Testis (tissue), 2 donors: ENCODE measurements around the gene RPS2.

ENCODE experiments used
- POLR2A ChIP-seq: fragments of 450-650 bp; IDR thresholded peaks from one replicate; pipeline ENCODE4 v1.6.1; 2017; ENCODE audit warnings: antibody characterized with exemption, mild to moderate bottlenecking, moderate library complexity
- TF ChIP-seq, protein P1 (sequence below), 3 experiments: fragments of 450-650 bp in 2 of 3; fragments of 200-600 bp in 1 of 3; sonication (generic) in 1 of 3; IDR thresholded peaks; one replicate each; pipeline ENCODE4 v1.5.1; 2016 to 2019; ENCODE audit warnings: antibody characterized with exemption in 3 of 3, mild to moderate bottlenecking in 2 of 3, moderate library complexity in 1 of 3

DNA sequence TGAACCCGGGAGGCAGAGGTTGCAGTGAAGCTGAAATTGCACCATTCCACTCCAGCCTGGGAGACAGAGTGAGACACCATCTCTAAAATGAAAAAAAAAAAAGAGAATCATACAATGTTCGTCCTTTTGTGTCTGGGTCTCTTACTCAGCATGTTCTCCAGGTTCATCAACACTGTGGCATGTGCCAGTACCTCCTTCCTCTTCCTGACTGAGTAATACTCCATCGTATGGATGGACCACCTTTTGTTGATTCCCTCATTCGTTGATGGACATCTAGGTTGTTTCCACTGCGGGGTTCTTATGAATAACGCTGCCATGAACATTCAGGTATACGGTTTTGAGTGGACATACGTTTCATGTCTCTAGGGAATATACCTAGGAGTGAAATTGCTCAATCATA is 42.3 kb downstream of the RPS2 start:
- TF ChIP-seq, protein P1, sequence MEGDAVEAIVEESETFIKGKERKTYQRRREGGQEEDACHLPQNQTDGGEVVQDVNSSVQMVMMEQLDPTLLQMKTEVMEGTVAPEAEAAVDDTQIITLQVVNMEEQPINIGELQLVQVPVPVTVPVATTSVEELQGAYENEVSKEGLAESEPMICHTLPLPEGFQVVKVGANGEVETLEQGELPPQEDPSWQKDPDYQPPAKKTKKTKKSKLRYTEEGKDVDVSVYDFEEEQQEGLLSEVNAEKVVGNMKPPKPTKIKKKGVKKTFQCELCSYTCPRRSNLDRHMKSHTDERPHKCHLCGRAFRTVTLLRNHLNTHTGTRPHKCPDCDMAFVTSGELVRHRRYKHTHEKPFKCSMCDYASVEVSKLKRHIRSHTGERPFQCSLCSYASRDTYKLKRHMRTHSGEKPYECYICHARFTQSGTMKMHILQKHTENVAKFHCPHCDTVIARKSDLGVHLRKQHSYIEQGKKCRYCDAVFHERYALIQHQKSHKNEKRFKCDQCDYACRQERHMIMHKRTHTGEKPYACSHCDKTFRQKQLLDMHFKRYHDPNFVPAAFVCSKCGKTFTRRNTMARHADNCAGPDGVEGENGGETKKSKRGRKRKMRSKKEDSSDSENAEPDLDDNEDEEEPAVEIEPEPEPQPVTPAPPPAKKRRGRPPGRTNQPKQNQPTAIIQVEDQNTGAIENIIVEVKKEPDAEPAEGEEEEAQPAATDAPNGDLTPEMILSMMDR (IDR thresholded peaks at IDR 0.05) = no peak
- no peak for TF ChIP-seq POLR2A
